Sigmoid colon (tissue), 7 donors: ENCODE measurements around the gene ZNF865. TPM values are rescaled to one million over a fixed set of nuclear protein-coding genes. Genes with fewer than 3 reads are reported as not detected.

Experiments
- DNase-seq: peaks from one replicate; pipeline ENCODE4 v3.0.0-alpha.2; 2019
- H3K27ac ChIP-seq, 4 donors: fragments of 200-600 bp; sonication (generic); one replicate each; pipeline ENCODE4 v1.5.1; 2016 to 2019; ENCODE audit warnings: mild to moderate bottlenecking in 1 of 4
- H3K27me3 ChIP-seq, 3 donors: fragments of 200-600 bp; sonication (generic); one replicate each; pipeline ENCODE4 v1.5.1; 2019; ENCODE audit warnings: mild to moderate bottlenecking in 1 of 3
- H3K36me3 ChIP-seq, 4 donors: fragments of 200-600 bp; sonication (generic); one replicate each; pipeline ENCODE4 v1.5.1; 2016 to 2019
- H3K4me1 ChIP-seq, 4 donors: fragments of 200-600 bp; sonication (generic); one replicate each; pipeline ENCODE4 v1.5.1; 2017 to 2019
- H3K4me3 ChIP-seq, 4 donors: fragments of 200-600 bp; sonication (generic); one replicate each; pipeline ENCODE4 v1.5.1; 2017 to 2019; ENCODE audit warnings: mild to moderate bottlenecking in 2 of 4, moderate library complexity in 1 of 4
- H3K9me3 ChIP-seq, 4 donors: fragments of 200-600 bp in 3 of 4; sonication (generic) in 3 of 4; one replicate each; pipeline versions ENCODE4 v1.5.1 to v1.6.1; 2013 to 2019
- EP300 ChIP-seq, 4 donors: sonication (generic); formaldehyde crosslinking; IDR thresholded peaks; one replicate each; pipeline ENCODE4 v1.6.1; 2017; ENCODE audit warnings: antibody characterized with exemption in 4 of 4
- POLR2A ChIP-seq, 2 donors: fragments of 450-650 bp; IDR thresholded peaks; one replicate each; pipeline ENCODE4 v1.6.1; 2016; ENCODE audit warnings: antibody characterized with exemption in 2 of 2, mild to moderate bottlenecking in 2 of 2, moderate library complexity in 2 of 2
- POLR2AphosphoS5 ChIP-seq, 4 donors: sonication (generic); formaldehyde crosslinking; IDR thresholded peaks; one replicate each; pipeline ENCODE4 v1.6.1; 2017; ENCODE audit warnings: antibody characterized with exemption in 4 of 4
- WGBS, 2 donors: extraction: QIAGEN DNeasy Blood & Tissue Kit; methylation state at CpG; one replicate each; pipeline ENCODE4 v1.1.7; 2013; 5-methylcytosine and 5-hydroxymethylcytosine counted together
- intact Hi-C: fragments of 100-400 bp; cut with DNase I; formaldehyde crosslinking; loops from one replicate; pipeline ENCODE4 v1.15.1; 2023
- polyA plus RNA-seq, 3 donors: library from polyadenylated mRNA; stranded (reverse); fragments of 200-250 nt; gene quantifications; one replicate each; pipeline ENCODE4 v1.2.3, GENCODE V29; 2013
- total RNA-seq, 4 donors: library from RNA; depleted of rRNA; stranded (reverse); fragments of >200 nt; gene quantifications; one replicate each; pipeline ENCODE4 v1.1.0, GENCODE V29; 2016
- TF ChIP-seq, protein P1 (sequence below), 4 experiments: fragments of 450-650 bp in 3 of 4; fragments of 200-600 bp in 1 of 4; IDR thresholded peaks; one replicate each; pipeline ENCODE4 v1.5.1; 2016 to 2019; ENCODE audit warnings: antibody characterized with exemption in 4 of 4, mild to moderate bottlenecking in 3 of 4, moderate library complexity in 2 of 4
- donor health status: healthy with polysubstance abuse.
- donor health status: Bipolar disorder and iron deficiency.
- donor health status: healthy.

The ZNF865 gene
- total and polyA plus RNA-seq, 7 donors, result 2.3 to 9.3 (median 3.0) TPM

- Histone ChIP-seq H3K4me1 (peaks cover 0 to 13% (median 6%) of the 10 kb centered on the region in 4 donors), H3K9me3 (no peaks in the 10 kb centered on the region), H3K36me3 (peaks cover 17 to 61% (median 37%) of the 10 kb centered on the region in 4 donors), H3K27me3 (no peaks in the 10 kb centered on the region), H3K4me3 (no peak overlapping the region), H3K27ac (no peak overlapping the region)
- WGBS, 2 donors, result 95 to 96% methylated on average over 27 of the region's 27 CpGs
- DNase-seq, result no peak
- intact Hi-C loops, result no loop called here
- TF ChIP-seq POLR2AphosphoS5 (IDR thresholded peaks at IDR 0.05), result no peak
- no peak for TF ChIP-seq EP300 (IDR thresholded peaks at IDR 0.05)
- no peak for TF ChIP-seq POLR2A (IDR thresholded peaks at IDR 0.05)
- TF ChIP-seq, protein P1, sequence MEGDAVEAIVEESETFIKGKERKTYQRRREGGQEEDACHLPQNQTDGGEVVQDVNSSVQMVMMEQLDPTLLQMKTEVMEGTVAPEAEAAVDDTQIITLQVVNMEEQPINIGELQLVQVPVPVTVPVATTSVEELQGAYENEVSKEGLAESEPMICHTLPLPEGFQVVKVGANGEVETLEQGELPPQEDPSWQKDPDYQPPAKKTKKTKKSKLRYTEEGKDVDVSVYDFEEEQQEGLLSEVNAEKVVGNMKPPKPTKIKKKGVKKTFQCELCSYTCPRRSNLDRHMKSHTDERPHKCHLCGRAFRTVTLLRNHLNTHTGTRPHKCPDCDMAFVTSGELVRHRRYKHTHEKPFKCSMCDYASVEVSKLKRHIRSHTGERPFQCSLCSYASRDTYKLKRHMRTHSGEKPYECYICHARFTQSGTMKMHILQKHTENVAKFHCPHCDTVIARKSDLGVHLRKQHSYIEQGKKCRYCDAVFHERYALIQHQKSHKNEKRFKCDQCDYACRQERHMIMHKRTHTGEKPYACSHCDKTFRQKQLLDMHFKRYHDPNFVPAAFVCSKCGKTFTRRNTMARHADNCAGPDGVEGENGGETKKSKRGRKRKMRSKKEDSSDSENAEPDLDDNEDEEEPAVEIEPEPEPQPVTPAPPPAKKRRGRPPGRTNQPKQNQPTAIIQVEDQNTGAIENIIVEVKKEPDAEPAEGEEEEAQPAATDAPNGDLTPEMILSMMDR (IDR thresholded peaks at IDR 0.05), result no peak
These were observed 7.9 kb downstream of the ZNF865 start for GRCh38 chr19:55613396-55613795.

GRCh38 chr19:55613930-55614710, 8.7 kb downstream of the ZNF865 start:
- peaks cover 17 to 59% (median 37%) of the 10 kb centered on the region in 4 donors for H3K36me3 ChIP-seq
- 95 to 96% methylated on average over 75 of the region's 75 CpGs for WGBS, 2 donors
- DNase-seq, result no peak
- TF ChIP-seq POLR2AphosphoS5 (IDR thresholded peaks at IDR 0.05) (no peak), POLR2A (IDR thresholded peaks at IDR 0.05) (no peak), EP300 (IDR thresholded peaks at IDR 0.05) (no peak)
- TF ChIP-seq, protein P1 (IDR thresholded peaks at IDR 0.05), result no peak
- H3K4me3 ChIP-seq, result no peak overlapping the region
- H3K4me1 ChIP-seq, result peaks cover 0 to 13% (median 6%) of the 10 kb centered on the region in 4 donors
- H3K9me3 ChIP-seq, result no peaks in the 10 kb centered on the region
- no peak overlapping the region for H3K27ac ChIP-seq
- intact Hi-C loops, result no loop called here
- no peaks in the 10 kb centered on the region for H3K27me3 ChIP-seq

DNA sequence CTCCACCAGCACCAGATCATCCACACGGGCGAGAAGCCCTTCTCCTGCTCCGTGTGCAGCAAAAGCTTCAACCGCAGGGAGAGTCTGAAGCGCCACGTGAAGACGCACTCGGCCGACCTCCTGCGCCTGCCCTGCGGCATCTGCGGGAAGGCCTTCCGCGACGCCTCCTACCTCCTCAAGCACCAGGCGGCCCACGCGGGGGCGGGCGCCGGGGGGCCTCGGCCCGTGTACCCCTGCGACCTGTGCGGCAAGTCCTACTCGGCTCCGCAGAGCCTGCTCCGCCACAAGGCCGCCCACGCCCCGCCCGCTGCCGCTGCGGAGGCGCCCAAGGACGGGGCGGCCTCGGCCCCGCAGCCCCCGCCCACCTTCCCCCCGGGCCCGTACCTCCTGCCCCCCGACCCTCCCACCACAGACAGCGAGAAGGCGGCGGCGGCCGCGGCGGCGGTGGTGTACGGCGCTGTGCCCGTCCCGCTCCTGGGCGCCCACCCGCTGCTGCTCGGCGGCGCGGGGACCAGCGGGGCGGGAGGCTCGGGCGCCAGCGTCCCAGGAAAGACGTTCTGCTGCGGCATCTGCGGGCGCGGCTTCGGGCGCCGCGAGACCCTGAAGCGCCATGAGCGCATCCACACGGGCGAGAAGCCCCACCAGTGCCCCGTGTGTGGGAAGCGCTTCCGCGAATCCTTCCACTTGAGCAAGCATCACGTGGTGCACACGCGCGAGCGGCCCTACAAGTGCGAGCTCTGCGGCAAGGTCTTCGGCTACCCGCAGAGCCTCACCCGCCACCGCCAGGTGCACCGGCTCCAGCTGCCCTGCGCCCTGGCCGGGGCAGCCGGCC, 9.5 kb downstream of the ZNF865 start:
- Histone ChIP-seq H3K9me3 (no peaks in the 10 kb centered on the region), H3K27ac (no peak overlapping the region), H3K27me3 (no peaks in the 10 kb centered on the region), H3K36me3 (peaks cover 17 to 51% (median 34%) of the 10 kb centered on the region in 4 donors), H3K4me3 (no peak overlapping the region), H3K4me1 (peaks cover 0 to 13% (median 6%) of the 10 kb centered on the region in 4 donors)
- WGBS, 2 donors, result 97% methylated on average over 98 of the region's 98 CpGs
- intact Hi-C loops, result no loop called here
- TF ChIP-seq POLR2A (IDR thresholded peaks at IDR 0.05) (no peak), EP300 (IDR thresholded peaks at IDR 0.05) (no peak), POLR2AphosphoS5 (IDR thresholded peaks at IDR 0.05) (no peak)
- TF ChIP-seq, protein P1 (IDR thresholded peaks at IDR 0.05), result no peak
- no peak for DNase-seq

DNA sequence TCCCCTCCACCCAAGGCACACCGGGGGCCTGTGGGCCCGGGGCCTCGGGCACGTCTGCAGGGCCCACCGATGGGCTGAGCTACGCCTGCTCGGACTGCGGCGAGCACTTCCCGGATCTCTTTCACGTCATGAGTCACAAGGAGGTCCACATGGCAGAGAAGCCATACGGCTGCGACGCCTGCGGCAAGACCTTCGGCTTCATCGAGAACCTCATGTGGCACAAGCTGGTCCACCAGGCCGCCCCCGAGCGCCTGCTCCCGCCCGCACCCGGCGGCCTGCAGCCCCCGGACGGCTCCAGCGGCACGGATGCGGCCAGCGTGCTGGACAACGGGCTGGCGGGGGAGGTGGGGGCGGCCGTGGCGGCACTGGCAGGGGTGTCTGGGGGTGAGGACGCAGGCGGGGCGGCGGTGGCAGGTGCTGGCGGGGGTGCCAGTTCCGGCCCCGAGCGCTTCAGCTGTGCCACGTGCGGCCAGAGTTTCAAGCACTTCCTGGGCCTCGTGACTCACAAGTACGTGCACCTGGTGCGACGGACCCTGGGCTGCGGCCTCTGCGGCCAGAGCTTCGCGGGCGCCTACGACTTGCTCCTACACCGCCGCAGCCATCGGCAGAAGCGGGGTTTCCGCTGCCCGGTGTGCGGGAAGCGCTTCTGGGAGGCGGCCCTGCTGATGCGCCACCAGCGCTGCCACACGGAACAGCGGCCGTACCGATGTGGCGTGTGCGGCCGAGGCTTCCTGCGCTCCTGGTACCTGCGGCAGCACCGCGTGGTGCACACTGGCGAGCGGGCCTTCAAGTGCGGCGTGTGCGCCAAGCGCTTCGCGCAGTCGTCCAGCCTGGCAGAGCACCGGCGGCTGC, 10.3 kb downstream of the ZNF865 start:
- intact Hi-C loops, result no loop called here
- DNase-seq, result no peak
- Histone ChIP-seq H3K4me1 (peaks cover 0 to 13% (median 6%) of the 10 kb centered on the region in 4 donors), H3K27me3 (no peaks in the 10 kb centered on the region), H3K4me3 (no peak overlapping the region), H3K36me3 (peaks cover 17 to 45% (median 31%) of the 10 kb centered on the region in 4 donors), H3K27ac (no peak overlapping the region), H3K9me3 (no peaks in the 10 kb centered on the region)
- TF ChIP-seq, protein P1 (IDR thresholded peaks at IDR 0.05), result no peak
- 98% methylated on average over 88 of the region's 88 CpGs for WGBS, 2 donors
